ENCODE results near the gene EFNA5. TPM values are rescaled to one million over a fixed set of nuclear protein-coding genes. Genes with fewer than 3 reads are reported as not detected.

EFNA5 gene
- total and polyA plus RNA-seq, 7 donors = 0.32 to 5.4 (median 2.1) TPM

- WGBS, 3 donors = 71 to 76% (median 74%) methylated on average over 7 of the region's 7 CpGs
- Histone ChIP-seq H3K27me3 (ENCODE audit: insufficient read depth in 3 of 3, low read length in 2 of 3) (no peaks in the 10 kb centered on the region), H3K36me3 (ENCODE audit: insufficient read depth in 1 of 2, low read depth in 1 of 2) (no peaks in the 10 kb centered on the region), H3K4me3 (no peak overlapping the region), H3K4me1 (no peaks in the 10 kb centered on the region), H3K27ac (no peak overlapping the region), H3K9me3 (no peaks in the 10 kb centered on the region)
- intact Hi-C loops (cut with DNase I) = no loop called here
- no peak for TF ChIP-seq CTCF (IDR thresholded peaks at IDR 0.05)
- no peak for DNase-seq
- ATAC-seq = no peak
Measured at GRCh38 chr5:107634981-107635848, 35.5 kb downstream of the EFNA5 start.

- intact Hi-C loops (cut with DNase I) = no loop called here
- Histone ChIP-seq H3K36me3 (ENCODE audit: insufficient read depth in 1 of 2, low read depth in 1 of 2) (no peaks in the 10 kb centered on the region), H3K4me3 (no peak overlapping the region), H3K27me3 (ENCODE audit: insufficient read depth in 3 of 3, low read length in 2 of 3) (no peaks in the 10 kb centered on the region), H3K4me1 (no peaks in the 10 kb centered on the region), H3K9me3 (no peaks in the 10 kb centered on the region), H3K27ac (no peak overlapping the region)
- DNase-seq (no peak), ATAC-seq (no peak)
- no peak for TF ChIP-seq CTCF (IDR thresholded peaks at IDR 0.05)
- WGBS, 3 donors = 84 to 86% (median 84%) methylated on average over 11 of the region's 11 CpGs
Measured at GRCh38 chr5:107633171-107633901, 37.4 kb downstream of the EFNA5 start.

- ATAC-seq (no peak), DNase-seq (no peak)
- intact Hi-C loops (cut with DNase I) = no loop called here
- WGBS, 3 donors = 59 to 68% (median 67%) methylated on average over 4 of the region's 4 CpGs
- Histone ChIP-seq H3K36me3 (ENCODE audit: insufficient read depth in 1 of 2, low read depth in 1 of 2) (no peaks in the 10 kb centered on the region), H3K9me3 (no peaks in the 10 kb centered on the region), H3K27ac (no peak overlapping the region), H3K27me3 (ENCODE audit: insufficient read depth in 3 of 3, low read length in 2 of 3) (no peaks in the 10 kb centered on the region), H3K4me3 (no peak overlapping the region), H3K4me1 (no peaks in the 10 kb centered on the region)
- TF ChIP-seq CTCF (IDR thresholded peaks at IDR 0.05) = no peak
Measured at GRCh38 chr5:107631805-107632362, 38.9 kb downstream of the EFNA5 start.

- WGBS, 3 donors = 96 to 100% (median 98%) methylated on average over 2 of the region's 2 CpGs
Measured at GRCh38 chr5:107630184-107630583, 40.6 kb downstream of the EFNA5 start.

More at GRCh38 chr5:107630184-107630583, 40.6 kb downstream of the EFNA5 start:
- H3K36me3 ChIP-seq (ENCODE audit: insufficient read depth in 1 of 2, low read depth in 1 of 2) = no peaks in the 10 kb centered on the region
- H3K9me3 ChIP-seq = no peaks in the 10 kb centered on the region
- ATAC-seq (no peak), DNase-seq (no peak)
- no peak for TF ChIP-seq CTCF (IDR thresholded peaks at IDR 0.05)
- H3K27me3 ChIP-seq (ENCODE audit: insufficient read depth in 3 of 3, low read length in 2 of 3) = no peaks in the 10 kb centered on the region
- no peaks in the 10 kb centered on the region for H3K4me1 ChIP-seq
- intact Hi-C loops (cut with DNase I) = no loop called here
- H3K27ac ChIP-seq = no peak overlapping the region
- H3K4me3 ChIP-seq = no peak overlapping the region

All from psoas muscle (tissue), 8 donors.